ENCODE measurements around the gene UBAC2.
"Not testable (repeated sequence)": the region's sequence is repeated elsewhere in the genome, so short reads cannot be mapped to it uniquely, and the experiment has no call there.

UBAC2 gene

GRCh38 chr13:99185606-99186005, 15.0 kb upstream of the UBAC2 start:
- no peak for DNase-seq

- no peak for DNase-seq
Observed at GRCh38 chr13:99190147-99190985, 10.3 kb upstream of the UBAC2 start.

- no peak for DNase-seq
Observed at GRCh38 chr13:99191336-99191899, 9.2 kb upstream of the UBAC2 start.

GRCh38 chr13:99191900-99192399, 8.7 kb upstream of the UBAC2 start:
- no peak for DNase-seq

- DNase-seq = no peak
Observed at GRCh38 chr13:99192480-99192879, 8.2 kb upstream of the UBAC2 start.

GRCh38 chr13:99193152-99193551, 7.5 kb upstream of the UBAC2 start:
- no peak for DNase-seq

- no peak for DNase-seq
Observed at GRCh38 chr13:99196466-99197116, 4.1 kb upstream of the UBAC2 start.

GRCh38 chr13:99197117-99197651, 3.5 kb upstream of the UBAC2 start:
- no peak for DNase-seq

GRCh38 chr13:99199541-99200431, 868 bp upstream of the UBAC2 start:
- no peak for DNase-seq

- DNase-seq = no peak
Observed at GRCh38 chr13:99203601-99204579, 3.2 kb downstream of the UBAC2 start.

- DNase-seq = no peak
Observed at GRCh38 chr13:99205621-99206220, 5.1 kb downstream of the UBAC2 start.

GRCh38 chr13:99206226-99206625, 5.6 kb downstream of the UBAC2 start:
- DNase-seq = no peak

- DNase-seq = no peak
Observed at GRCh38 chr13:99206873-99207272, 6.2 kb downstream of the UBAC2 start.

- DNase-seq = no peak
Observed at GRCh38 chr13:99207511-99207910, 6.9 kb downstream of the UBAC2 start.

- no peak for DNase-seq
Observed at GRCh38 chr13:99208185-99208584, 7.5 kb downstream of the UBAC2 start.

GRCh38 chr13:99208845-99209527, 8.3 kb downstream of the UBAC2 start:
- DNase-seq = no peak

GRCh38 chr13:99210627-99211026, 10.0 kb downstream of the UBAC2 start:
- not testable (repeated sequence) for DNase-seq

- no peak for DNase-seq
Observed at GRCh38 chr13:99211421-99212035, 10.9 kb downstream of the UBAC2 start.

GRCh38 chr13:99214232-99214631, 13.6 kb downstream of the UBAC2 start:
- DNase-seq = peak; percentile 64

GRCh38 chr13:99214731-99215130, 14.1 kb downstream of the UBAC2 start:
- DNase-seq = no peak

All from activated naive CD4-positive, alpha-beta T cell treated with Interleukin-2 at 50 U/mL for 16 hours (primary cell).